PFSK-1 (cell line): Measurements from ENCODE around the gene CEP290. TPM values are rescaled to one million over a fixed set of nuclear protein-coding genes. Genes with fewer than 3 reads are reported as not detected.

ENCODE experiments used
- FOXP2 ChIP-seq: optimal IDR thresholded peaks from 2 replicates; pipeline ENCODE3; 2011; ENCODE audit warnings: borderline replicate concordance, control low read depth, inconsistent platforms; ENCODE audit not compliant: insufficient read depth; ENCODE audit errors: extremely low read length, extremely low read depth
- POLR2AphosphoS5 ChIP-seq: IDR thresholded peaks from 2 replicates; pipeline ENCODE4 v1.6.1; 2012; ENCODE audit warnings: low read depth, mild to moderate bottlenecking, control low read depth, low read length, moderate library complexity
- SIN3A ChIP-seq: IDR thresholded peaks from 2 replicates; pipeline ENCODE4 v1.6.1; 2012; ENCODE audit warnings: mild to moderate bottlenecking, low read length, moderate library complexity, borderline replicate concordance; ENCODE audit not compliant: insufficient read depth
- TAF1 ChIP-seq: IDR thresholded peaks from 2 replicates; pipeline ENCODE4 v1.6.1; 2012; ENCODE audit warnings: low read length, control low read depth, borderline replicate concordance; ENCODE audit not compliant: insufficient read depth
- polyA plus RNA-seq: library from polyadenylated mRNA; unstranded; fragments of >200 nt; gene quantifications from one replicate; pipeline ENCODE4 v1.2.1, GENCODE V29; 2012; ENCODE audit warnings: low read depth, missing spikeins; ENCODE audit not compliant: insufficient read length
- TF ChIP-seq, protein P1 (sequence below), 2 experiments: IDR thresholded peaks; 2 replicates each; pipeline versions ENCODE4 v1.6.1 to v1.8.0; 2011 to 2012; ENCODE audit warnings: low read depth in 2 of 2, low read length in 2 of 2, control low read depth in 1 of 2, inconsistent platforms in 1 of 2, mild to moderate bottlenecking in 1 of 2, moderate library complexity in 1 of 2; ENCODE audit not compliant: insufficient read depth in 1 of 2

CEP290 gene, protein sequence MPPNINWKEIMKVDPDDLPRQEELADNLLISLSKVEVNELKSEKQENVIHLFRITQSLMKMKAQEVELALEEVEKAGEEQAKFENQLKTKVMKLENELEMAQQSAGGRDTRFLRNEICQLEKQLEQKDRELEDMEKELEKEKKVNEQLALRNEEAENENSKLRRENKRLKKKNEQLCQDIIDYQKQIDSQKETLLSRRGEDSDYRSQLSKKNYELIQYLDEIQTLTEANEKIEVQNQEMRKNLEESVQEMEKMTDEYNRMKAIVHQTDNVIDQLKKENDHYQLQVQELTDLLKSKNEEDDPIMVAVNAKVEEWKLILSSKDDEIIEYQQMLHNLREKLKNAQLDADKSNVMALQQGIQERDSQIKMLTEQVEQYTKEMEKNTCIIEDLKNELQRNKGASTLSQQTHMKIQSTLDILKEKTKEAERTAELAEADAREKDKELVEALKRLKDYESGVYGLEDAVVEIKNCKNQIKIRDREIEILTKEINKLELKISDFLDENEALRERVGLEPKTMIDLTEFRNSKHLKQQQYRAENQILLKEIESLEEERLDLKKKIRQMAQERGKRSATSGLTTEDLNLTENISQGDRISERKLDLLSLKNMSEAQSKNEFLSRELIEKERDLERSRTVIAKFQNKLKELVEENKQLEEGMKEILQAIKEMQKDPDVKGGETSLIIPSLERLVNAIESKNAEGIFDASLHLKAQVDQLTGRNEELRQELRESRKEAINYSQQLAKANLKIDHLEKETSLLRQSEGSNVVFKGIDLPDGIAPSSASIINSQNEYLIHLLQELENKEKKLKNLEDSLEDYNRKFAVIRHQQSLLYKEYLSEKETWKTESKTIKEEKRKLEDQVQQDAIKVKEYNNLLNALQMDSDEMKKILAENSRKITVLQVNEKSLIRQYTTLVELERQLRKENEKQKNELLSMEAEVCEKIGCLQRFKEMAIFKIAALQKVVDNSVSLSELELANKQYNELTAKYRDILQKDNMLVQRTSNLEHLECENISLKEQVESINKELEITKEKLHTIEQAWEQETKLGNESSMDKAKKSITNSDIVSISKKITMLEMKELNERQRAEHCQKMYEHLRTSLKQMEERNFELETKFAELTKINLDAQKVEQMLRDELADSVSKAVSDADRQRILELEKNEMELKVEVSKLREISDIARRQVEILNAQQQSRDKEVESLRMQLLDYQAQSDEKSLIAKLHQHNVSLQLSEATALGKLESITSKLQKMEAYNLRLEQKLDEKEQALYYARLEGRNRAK (N-terminal part only)
- 2.8 TPM for polyA plus RNA-seq

DNA sequence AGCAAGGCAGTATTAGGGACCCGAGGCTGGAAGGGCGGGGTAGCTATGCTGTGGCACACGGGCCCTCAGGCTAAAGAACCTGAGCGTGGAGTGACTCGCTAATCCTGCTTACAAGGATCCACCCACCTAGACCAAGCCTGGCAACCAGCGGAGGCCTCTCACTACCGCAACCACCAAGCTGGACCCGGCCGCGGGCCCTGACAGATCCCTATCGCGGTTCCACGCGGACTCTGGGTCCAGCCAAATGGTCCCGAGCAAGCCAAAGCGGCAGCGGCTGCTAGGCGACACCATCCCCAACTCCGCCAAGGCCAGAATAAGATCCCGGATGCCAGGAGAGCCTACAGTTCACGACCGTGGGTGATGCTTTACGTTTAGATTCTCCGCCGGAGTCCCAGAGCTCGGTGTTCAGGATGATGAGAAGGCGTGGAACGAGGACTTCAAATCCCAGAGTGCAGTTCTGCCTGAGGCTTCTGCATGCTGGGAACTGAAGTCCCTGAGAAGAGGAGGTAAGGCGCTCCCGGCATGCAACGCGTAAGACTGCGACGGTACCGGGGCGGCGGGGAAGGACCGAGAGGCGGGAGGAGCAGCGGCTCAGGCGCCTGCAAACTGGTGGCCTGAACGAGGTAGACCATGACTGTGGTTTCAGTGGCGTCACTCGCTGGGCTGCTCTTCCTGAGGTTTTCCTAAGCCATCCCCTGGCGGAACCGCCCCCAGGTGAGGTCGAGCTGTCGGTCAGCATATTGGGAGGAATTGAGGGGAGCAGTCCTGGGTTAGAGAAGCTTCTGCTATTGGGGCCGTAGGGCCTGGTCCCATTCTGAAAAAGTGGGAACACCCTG, at the start of gene CEP290, which contains the start of gene TMTC3:
TSS of gene CEP290 (minus strand) at position 315 of the 836 bp plus-strand sequence. CDS start 781 bp downstream, outside the sequence.
TSS of gene TMTC3 (plus strand) at position 534 of the 836 bp plus-strand sequence. CDS start 6,009 bp downstream, outside the sequence.
- peak; percentile 75 for TF ChIP-seq POLR2AphosphoS5
- TF ChIP-seq, protein P1, sequence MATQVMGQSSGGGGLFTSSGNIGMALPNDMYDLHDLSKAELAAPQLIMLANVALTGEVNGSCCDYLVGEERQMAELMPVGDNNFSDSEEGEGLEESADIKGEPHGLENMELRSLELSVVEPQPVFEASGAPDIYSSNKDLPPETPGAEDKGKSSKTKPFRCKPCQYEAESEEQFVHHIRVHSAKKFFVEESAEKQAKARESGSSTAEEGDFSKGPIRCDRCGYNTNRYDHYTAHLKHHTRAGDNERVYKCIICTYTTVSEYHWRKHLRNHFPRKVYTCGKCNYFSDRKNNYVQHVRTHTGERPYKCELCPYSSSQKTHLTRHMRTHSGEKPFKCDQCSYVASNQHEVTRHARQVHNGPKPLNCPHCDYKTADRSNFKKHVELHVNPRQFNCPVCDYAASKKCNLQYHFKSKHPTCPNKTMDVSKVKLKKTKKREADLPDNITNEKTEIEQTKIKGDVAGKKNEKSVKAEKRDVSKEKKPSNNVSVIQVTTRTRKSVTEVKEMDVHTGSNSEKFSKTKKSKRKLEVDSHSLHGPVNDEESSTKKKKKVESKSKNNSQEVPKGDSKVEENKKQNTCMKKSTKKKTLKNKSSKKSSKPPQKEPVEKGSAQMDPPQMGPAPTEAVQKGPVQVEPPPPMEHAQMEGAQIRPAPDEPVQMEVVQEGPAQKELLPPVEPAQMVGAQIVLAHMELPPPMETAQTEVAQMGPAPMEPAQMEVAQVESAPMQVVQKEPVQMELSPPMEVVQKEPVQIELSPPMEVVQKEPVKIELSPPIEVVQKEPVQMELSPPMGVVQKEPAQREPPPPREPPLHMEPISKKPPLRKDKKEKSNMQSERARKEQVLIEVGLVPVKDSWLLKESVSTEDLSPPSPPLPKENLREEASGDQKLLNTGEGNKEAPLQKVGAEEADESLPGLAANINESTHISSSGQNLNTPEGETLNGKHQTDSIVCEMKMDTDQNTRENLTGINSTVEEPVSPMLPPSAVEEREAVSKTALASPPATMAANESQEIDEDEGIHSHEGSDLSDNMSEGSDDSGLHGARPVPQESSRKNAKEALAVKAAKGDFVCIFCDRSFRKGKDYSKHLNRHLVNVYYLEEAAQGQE (IDR thresholded peaks at IDR 0.05; ENCODE audit: insufficient read depth in 1 of 2, low read depth in 2 of 2, low read length in 2 of 2): no peak
- peak; percentile 49; the same call in 1 of the 2 replicates for TF ChIP-seq TAF1
- peak; percentile 12; the same call in 1 of the 2 replicates for TF ChIP-seq SIN3A
- TF ChIP-seq FOXP2: peak; percentile 56

DNA sequence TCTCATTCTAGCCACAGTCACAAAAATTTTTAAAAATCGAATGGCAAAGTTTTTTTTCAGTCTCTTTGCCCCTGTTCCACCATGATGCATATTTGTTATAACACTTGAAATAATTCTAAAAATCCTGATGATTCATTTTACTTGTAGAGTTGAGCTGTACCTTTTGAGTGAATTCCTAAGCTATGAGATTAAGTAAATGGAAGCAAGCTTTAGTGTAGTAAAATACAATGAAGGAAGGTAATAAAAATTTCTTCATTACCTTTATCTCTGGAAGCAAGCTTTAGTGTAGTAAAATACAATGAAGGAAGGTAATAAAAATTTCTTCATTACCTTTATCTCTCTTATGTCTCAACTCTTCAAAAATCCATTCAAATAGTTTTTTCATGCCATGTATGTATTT, 46.3 kb upstream of the CEP290 start:
- TF ChIP-seq FOXP2: no peak
- TF ChIP-seq SIN3A: no peak
- no peak for TF ChIP-seq POLR2AphosphoS5
- TF ChIP-seq TAF1: no peak
- TF ChIP-seq, protein P1 (IDR thresholded peaks at IDR 0.05; ENCODE audit: insufficient read depth in 1 of 2, low read depth in 2 of 2, low read length in 2 of 2): no peak

DNA sequence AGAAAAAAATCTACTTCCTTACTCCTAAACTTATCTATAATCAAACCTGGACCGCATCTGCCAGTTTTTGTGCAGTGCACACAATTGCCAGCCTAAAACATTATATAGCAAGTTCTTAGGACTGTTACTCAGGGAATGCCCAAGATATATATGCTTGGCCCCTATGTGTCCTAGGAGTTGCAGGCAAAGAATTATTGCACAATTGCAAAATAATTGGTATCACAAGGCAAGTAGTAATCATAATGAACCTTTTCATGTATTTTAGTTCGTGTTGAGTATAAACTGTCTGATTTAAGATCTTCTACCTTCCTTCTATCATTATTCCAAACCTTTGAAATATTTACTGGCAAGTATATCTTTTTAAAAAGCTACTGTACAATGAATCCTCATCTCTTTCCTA, 45.7 kb upstream of the CEP290 start:
- TF ChIP-seq, protein P1 (IDR thresholded peaks at IDR 0.05; ENCODE audit: insufficient read depth in 1 of 2, low read depth in 2 of 2, low read length in 2 of 2): no peak
- TF ChIP-seq POLR2AphosphoS5: no peak
- TF ChIP-seq TAF1: no peak
- TF ChIP-seq SIN3A: no peak
- TF ChIP-seq FOXP2: no peak

DNA sequence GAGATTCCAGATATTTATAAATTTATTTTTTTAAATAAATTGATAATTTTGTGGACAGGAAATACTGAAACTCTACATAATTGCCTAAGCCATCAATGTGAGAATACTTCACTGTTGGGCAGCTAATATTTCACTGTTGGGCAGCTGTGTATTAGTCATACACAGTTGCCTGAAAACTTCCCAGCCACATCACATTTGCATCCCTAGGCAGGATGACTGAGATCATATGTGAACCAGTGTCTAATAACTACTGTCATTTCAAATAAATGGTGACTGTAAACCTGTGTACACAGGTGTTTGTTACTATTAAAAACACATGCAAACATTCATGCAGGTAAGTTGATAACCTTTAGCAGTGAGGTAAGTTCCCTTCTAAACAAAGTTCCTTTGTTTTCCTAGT, 44.1 kb upstream of the CEP290 start:
- TF ChIP-seq POLR2AphosphoS5 (no peak), TAF1 (no peak), FOXP2 (no peak), SIN3A (no peak)
